Right hindlimb (tissue), 1 donor: ENCODE measurements around the gene RASA3.

Experiments
- DNase-seq: peaks from one replicate; pipeline ENCODE4 v3.0.0-alpha.2; 2018

RASA3 gene

DNA sequence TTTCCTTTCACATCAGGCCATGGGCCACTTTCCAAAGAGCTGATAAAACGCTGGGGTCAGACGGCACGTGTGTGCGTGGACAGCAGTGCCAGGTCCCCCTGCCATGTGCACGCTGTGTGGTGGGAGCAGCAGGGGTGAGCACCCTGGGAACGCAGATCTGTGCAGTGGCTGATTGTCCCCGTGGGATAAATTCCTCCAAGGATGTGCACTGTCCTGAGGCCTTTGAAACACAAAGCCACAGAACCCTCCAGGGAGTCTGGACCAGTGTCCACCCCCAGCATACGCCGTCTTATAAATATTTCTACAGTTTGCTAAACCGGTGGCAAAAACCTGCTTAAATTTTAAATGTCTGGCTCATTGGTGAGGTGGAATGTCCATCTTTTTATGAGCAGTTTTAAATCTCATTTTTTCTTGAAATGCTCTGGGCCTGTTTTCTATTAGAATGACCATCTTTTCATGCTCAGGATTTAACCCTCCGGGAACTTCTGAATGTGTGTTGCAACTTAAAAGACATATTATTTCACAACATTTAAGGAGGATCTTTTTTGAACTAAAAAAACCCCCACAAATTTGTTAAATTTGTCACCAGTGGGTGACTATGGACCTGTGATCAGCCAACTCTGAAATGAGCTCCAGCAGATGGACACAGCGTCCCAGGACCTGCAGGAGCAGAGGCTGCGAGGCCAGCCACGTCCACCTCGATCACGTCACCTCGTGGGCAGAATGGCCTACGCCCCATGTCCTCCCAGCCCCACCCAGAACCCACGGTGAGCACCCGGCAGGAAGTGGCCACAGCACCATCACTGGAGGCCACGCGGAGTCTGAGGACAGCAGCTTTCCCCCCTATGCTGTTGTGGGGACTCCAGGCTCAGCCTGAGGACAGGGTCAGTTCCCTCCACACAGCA lies 68.6 kb downstream of the RASA3 start:
- no peak for DNase-seq

DNA sequence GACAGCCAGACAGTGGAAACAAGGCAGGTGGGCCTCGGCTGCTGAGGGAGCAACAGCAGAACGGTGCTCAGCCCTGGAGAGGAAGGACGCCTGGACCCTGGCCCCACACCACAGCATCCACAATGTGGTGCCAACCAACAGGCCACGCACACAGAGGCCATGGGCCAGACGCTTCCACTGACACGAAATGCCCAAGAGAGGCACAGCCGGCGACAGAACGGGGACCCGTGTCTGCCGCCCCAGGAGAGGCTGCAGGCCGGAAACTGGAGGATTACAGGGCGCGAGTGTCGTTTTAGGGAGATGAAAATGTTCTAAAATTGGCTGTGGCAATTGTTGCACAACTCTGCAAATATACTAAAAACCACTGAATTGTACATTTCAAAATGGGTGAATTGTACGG lies 69.7 kb downstream of the RASA3 start:
- DNase-seq = no peak

DNA sequence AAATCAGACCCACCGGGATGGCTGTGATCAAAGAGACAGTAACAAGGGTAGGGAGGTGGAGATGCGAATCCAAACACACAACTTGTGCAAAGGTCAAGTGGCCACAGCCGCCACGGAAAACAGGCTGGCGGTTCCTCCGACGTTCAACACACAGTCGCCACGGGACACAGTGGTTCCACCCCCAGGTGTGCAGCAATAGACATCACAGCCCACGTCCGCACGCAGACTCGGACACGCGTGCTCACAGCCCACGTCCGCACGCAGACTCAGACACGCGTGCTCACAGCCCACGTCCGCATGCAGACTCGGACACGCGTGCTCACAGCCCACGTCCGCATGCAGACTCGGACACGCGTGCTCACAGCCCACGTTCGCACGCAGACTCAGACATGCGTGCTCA lies 70.1 kb downstream of the RASA3 start:
- no peak for DNase-seq

DNA sequence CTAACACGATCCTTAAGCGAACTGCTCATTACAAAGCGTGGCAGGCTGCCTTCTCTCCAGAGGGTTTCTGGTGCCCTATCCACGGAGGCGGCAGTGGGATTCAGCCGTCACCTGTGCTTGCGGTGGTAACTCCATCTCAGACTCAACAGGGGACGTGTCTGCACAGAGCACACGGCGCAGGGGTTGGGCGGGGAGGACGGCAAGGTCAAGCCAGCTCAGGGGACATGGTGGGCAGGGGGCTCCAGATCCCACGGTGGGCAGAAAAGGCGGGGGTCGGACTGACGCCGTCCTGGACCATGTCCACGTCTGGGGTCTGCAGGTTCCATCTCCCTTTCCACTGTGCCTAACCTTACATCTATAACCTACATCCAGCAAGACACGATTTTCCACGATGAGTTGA lies 70.7 kb downstream of the RASA3 start:
- no peak for DNase-seq

DNA sequence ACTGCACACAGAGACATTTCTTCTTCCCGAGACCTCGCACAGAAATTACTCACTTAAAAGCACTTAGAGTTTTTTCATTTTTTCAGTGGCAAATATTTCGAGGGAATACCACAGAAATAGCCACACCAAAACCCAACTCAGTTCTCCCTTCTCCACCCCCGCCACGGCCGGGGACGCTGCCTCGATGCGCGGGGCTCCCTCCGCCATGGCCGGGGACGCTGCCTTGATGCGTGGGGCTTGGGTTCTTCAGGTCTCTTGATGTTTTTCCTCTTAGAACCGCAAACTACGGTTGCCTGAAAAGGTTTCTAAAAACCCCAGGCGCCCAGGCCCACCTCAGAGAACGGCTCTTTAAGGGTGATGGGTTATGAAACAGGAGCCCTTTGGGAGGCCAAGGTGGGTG lies 71.4 kb downstream of the RASA3 start:
- no peak for DNase-seq

DNA sequence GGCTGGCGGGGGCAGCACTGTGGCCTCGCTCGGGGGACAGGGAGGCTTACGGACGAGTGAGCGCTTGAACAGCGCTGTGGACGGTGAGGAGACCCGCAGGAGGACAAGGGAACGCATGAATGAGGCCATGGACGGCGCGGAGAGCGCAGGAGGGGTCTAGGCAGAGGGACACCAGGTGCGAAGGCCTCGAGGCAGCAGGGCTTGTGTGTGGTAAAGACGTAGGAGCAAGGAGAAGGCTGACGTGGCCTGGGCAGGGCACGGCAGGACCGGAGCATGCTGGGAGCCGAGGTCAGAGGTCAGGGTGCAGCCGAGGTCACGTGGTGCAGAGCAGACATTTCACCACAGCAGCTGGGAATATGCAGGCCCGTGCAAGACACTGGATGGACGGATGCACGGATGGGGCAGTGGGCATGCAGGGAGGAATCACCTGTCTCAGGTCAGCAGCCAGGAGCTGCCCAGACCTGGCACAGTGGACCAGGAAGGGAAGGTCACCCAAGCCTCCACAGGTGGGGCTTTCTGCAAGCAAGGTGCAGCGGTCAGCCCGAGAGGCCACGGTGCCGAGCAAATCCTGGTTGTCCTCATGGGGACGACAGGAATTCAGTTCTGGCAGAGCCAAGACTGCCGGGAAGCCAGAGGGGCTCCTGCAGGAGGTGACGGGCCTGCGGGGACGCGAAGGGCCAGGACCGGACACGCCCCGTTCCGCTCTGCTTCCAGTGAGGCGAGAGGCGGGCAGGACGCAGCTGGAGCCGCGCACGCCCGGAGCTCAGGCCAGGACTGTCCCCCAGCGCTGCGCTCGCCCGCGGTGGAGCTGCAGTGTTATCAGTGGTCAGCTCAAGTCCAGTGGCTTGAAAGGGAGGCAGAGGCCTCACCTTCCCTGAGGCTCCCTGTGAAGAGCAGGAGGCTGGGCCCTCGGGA lies 72.2 kb downstream of the RASA3 start:
- peak; percentile 59 for DNase-seq

DNA sequence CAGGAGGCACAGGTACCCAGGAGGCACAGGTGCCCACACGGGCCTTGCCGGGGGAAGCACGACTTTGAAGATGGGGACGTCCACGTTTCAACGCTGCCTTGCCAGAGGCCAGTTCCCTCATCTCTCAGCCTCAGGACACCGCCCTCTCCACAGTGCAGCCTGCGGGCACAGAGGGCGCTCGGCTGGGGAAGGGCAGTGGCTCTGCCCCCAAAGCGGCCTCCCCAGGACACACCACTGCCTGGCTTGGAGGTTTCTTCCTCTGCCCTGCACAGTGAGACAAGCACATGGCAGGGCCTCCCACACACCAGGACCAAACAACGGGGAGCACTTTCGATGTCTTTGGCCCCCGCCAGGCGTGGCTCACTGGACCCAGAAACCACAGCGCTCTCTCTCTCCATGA lies 73.0 kb downstream of the RASA3 start:
- no peak for DNase-seq

DNA sequence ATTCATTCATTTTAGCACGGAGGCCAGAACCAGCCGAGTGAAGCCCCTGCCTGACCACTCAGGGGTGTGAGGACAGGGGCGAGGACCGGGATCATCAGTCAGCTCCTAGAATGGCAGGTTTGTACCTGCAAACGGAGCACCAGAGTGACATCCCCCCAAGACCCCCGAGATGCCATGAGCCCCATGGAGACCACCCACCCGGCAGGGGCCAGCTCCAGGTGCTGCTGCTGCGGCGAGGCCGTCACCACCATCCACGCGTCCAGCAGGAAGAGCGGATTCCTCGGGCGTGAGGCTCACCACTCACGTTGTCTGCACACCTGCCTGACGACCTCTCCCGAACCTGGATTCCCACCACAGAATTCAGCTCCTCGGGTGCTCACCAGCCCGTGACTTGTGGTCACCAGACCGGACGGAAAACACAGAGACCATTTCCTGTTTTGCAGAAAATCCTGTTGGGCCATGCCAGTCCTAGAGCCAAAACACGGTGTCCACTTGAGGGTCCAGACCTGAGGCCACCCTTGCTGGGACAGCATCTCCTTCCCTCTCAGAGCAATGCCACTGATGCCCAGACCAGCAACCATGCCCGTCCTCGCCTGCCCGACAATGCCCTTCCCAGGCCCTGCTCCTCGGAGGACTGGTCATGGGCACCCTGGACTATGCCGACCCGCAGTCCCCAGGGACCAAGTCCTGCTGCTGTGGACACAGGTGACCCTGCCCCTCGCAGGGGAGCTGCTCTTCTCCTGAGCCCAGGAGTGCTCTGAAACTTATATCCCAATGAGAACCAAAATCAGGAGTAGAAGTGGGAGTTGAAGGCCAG lies 74.2 kb downstream of the RASA3 start:
- no peak for DNase-seq

DNA sequence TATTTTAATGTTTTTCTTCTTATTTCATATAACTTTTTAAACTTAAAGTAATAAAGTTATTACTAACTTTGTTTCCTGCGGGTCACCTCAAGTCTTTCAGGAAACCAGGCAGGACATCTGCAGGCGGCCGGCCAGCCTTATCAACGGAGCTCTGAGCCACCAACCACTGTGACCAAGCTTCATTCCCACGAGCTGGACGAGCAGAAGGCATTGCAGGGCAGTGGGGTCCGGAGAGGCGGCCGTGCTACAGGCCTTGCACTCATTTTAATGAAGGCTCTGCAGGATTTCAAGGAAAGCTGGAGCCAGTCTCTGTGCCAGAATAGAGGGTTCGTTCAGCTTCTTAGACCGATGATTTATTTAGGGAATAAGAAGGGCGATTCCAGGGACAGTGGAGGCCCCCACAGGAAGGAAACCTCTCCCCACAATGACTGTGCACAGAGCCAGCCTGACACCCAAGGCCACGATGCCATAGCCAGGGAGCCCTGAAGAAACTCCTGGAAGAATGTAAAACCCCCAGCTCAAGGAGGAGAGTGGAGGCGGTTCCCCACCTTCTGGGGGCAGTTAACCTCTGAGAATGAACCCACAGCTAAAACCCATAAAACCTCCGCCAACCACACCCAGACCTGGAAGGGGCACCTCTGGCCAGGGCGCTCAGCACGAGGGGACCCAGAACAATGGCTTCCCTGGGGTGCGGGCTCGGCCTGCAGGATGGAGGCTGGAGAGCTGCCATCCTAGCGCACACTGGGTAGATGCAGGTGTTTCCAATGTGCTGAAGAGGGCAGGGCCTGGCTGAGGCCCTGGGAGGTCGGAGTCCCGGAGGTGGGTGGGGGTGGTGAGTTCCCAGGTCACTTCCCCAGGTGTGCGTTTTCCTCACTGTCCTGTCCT lies 75.0 kb downstream of the RASA3 start:
- no peak for DNase-seq

DNA sequence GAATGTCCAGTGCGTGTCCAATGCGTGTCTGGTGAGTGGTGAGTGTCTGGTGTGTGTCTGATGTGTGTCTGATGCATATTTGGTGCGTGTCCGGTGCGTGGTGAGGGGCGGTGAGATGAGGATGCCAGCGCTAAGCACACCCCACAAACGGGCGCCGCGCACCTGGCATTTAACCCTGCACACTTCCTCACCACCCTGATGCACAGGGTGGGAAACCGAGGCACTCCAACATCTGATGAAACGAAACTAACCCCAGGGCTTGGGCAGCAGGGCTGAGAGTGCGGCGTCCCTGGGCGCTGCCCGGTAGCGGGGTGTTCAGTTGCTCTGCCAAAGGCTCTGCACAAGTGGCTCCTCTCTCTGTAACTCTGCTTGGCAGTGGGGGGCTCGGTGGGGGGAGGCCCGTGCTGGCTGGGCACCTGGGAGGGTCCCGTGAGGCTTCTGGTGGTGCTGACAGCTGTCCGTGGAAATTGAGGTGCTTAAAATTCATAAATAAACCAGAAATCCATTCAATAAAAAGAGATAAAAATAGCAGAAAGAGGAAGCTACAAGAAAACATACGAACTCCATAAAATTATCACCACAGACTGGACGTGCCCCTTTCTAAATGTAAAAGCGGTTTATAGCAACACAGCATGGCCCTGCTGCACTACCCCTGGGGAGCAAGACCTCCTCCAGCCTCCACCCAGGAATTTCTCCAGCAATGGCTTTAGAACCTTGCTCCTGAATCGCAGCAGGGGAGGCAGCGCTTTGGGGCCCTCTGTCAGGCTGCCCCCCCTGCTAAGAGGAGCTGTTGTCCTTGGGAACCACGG lies 76.0 kb downstream of the RASA3 start:
- DNase-seq = no peak

DNA sequence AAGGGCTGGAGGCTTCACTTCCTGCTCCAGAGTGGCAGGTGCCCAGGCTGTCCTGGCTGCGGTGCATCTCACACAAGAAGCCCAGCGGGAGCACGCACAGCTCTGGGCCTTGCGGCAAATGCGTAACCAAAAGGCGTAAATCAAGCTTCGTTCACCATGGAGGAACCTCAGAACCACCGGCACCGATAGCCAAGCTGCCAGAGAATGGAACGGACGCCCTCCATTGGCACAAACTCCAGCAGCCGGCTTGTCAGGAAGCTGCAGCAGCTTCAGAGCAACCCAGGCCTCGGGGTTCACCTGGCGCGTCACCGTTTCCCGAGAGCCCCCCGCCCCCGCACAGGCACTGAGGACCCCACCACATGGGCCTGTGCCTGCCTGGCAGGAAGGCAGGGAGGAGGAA lies 76.7 kb downstream of the RASA3 start:
- no peak for DNase-seq

DNA sequence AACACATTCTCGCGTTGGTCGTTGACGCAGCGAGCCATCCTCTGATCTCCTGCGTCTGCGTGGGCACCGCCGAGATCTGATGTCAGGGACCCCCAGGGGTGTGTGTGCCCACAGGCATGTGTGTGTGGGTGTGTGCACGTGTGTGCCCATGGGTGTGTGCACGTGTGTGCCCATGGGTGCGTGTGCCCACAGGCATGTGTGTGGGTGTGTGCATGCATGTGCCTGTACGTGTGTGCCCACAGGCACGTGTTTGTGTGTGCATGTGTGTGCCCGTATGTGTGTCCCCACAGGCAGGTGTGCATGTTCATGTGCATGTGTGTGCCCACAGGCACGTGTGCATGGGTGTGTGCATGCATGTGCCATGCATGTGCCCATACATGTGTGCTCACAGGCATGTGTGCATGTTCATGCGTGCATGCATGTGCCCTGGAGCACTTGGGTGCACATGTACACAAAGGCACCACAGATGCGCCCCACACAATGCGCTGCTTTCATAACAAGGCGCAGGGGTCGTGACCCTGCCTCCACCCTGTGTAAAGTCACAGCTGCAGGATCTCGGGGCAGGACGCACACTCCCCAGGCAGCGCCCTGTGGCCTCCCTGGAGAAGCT lies 77.5 kb downstream of the RASA3 start:
- no peak for DNase-seq

DNA sequence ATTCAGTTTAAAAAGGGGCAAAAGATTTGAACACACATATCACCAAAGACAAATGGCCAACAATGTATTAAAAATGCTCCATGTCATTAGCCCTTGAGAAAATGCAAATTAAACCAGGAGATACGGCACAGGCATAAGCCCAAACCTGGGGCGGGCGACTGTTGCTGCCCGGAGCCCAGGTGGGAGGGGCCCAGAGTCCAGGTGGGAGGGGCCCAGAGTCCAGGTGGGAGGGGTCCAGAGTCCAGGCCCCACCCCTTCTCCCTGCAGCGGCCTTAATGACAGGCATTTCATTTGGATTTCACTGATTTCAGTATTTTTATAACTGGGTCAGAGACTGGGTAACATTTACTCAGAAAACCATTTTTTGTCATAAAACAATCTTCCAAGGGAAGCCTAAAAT lies 78.2 kb downstream of the RASA3 start:
- DNase-seq = no peak

DNA sequence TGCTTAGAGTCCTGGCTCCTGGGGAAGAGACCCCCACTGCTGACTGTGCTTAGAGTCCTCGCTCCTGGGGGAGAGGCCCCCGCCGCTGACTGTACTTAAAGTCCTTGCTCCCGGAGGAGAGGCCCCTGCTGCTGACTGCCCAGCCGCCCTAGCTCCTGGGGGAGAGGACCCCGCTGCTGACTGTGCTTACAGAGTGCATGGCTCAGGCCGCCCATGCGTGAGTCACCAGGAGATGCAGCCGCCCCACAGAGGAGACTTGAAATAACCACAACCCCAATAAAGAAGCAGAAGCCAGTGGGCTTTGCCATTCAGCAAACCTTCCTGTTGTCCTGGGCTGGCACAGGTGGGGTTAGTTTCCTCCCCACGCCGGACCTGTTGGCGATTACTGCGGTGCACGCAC lies 79.4 kb downstream of the RASA3 start:
- DNase-seq = no peak

DNA sequence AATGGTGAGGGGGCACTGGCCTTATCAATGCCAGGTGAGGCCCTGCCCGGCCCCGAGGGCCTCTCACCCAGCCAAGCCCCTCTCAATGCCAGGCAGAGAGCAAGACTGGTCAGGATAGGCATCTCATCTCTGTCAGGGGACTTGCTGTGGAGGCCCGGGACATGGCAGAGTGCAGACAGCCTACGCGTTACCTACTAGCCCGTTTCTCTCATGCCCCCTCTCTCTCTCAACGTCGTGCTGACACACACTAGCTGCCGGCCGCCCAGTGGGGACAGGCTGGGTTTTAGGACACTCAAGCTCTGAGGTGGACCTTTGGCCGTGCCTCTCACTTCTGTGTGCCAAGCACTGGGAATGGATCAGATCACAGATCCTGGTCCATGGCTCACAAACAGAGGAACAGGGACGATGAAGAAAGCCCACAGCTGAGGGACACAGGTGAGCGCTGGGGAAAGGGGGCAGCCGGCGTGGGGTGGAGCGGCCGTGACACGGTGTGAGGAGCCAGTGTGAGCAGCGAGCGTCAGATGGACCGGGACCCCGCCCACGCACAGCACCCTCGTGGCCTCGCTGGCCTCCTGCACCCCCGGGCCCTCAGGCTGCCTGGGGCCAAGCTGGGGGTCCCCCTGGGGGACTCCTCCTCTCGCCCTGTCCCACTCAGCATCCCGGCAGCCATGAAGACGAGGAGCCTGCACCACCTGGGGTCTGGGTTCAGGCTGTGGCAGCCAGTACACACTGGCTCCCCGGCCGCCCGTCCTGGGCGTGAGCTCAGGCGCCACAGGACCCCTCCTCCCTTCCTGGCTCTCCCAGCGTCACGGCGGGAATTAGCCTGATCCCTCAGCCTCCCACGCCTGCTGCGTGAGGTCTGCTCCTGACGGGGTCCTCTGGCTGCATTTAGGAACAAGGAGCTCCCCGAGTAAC lies 81.6 kb downstream of the RASA3 start:
- DNase-seq = no peak

DNA sequence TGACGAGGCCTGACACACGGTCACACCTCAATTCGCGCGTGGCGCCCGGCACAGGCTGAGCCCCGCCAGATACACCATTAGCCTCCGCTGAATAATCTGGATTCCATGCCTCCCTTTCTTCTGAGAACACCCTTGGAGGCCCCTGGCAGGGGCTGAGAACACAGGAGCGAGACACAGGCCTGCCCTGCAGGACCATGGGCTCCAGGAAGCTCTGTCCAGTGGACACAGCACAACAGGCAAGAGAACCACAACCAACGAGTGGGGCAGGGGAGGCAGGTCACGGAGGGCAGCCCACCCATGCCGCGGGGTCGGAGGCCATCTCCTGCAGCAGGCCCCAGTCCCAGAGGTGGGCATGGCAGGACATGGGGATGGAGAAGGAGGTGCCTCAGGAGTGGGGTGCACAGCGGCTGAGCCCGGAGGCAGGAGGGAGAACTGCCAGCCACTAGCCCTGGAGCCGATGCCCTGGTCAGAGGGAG lies 82.8 kb downstream of the RASA3 start:
- no peak for DNase-seq

DNA sequence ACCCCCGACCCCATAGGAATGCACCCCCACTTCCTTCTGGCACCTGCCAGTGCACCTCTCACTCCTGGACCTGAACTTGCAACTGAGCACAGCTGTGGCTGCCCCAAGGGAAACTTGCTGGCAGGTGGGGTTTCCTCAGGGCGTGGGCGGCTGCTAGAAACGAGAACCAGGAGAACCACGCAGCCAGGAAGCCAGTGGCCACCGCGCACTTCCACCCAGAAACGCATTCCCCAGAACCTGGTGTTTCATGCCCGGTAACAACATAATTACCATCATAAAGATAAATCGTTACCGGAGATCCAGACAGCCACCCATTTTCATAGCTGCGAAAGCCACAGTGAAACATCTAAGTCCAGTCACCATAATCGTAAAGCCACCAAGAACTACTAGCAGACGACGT lies 83.4 kb downstream of the RASA3 start:
- no peak for DNase-seq

DNA sequence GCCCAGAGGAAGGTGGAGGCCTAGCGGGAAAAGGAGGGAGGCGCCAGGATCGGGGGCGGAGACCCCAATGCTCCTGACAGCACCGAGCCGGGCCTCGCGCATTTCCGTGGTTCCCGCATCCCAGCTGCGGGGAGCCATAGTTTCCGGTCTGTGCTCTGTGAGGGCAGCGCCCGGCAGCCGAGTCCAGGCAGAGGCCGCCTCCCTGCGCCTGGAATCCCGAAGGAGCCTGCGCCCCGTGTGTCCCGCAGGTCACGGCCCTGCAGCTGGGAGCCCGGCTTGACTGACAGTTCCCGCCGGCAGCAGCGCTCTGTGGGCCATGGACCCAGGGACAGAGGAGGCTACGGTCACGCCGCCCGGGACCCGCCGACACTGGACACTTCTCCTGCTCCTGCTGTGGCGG lies 84.0 kb downstream of the RASA3 start:
- no peak for DNase-seq

DNA sequence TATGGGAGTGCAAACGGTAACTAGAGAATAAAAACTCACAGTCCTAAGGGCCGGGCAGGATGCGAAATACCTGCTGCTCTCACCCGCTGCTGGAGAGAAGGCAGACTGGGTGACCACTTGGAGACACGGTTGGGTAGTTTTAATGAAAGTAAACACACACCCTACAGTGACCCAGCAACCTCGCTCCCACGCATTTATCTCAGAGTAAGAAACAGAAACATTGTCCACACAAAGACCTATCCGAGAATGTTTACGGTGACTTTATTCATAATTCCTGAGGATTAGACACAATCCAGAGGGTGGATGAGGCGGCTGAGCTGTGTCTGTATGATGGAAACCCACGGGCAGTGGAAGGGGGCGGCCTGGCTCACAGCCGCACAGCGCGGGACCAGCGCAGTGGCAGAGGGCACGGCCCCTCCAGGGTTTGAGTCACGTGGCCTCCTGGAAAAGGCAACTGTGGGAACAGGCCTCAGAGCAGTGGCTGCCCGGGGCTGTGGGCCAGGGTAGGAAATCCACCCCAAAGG lies 85.0 kb downstream of the RASA3 start:
- DNase-seq = no peak
